GM12873 (cell line): ENCODE data around the gene ELFN2.

ENCODE experiments used
- CTCF ChIP-seq: IDR thresholded peaks from 2 replicates; pipeline ENCODE4 v1.5.1; 2012; ENCODE audit warnings: low read depth, mild to moderate bottlenecking, moderate library complexity, low read length, control low read depth; ENCODE audit not compliant: insufficient read depth; ENCODE audit errors: missing control alignments

The ELFN2 gene, protein sequence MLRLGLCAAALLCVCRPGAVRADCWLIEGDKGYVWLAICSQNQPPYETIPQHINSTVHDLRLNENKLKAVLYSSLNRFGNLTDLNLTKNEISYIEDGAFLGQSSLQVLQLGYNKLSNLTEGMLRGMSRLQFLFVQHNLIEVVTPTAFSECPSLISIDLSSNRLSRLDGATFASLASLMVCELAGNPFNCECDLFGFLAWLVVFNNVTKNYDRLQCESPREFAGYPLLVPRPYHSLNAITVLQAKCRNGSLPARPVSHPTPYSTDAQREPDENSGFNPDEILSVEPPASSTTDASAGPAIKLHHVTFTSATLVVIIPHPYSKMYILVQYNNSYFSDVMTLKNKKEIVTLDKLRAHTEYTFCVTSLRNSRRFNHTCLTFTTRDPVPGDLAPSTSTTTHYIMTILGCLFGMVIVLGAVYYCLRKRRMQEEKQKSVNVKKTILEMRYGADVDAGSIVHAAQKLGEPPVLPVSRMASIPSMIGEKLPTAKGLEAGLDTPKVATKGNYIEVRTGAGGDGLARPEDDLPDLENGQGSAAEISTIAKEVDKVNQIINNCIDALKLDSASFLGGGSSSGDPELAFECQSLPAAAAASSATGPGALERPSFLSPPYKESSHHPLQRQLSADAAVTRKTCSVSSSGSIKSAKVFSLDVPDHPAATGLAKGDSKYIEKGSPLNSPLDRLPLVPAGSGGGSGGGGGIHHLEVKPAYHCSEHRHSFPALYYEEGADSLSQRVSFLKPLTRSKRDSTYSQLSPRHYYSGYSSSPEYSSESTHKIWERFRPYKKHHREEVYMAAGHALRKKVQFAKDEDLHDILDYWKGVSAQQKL

GRCh38 chr22:37427135-37427710, at the start of gene ELFN2:
Gene ELFN2 (minus strand): TSS chr22:37427479. CDS start chr22:37375534, 51,945 bp downstream.
- no peak for TF ChIP-seq CTCF

DNA sequence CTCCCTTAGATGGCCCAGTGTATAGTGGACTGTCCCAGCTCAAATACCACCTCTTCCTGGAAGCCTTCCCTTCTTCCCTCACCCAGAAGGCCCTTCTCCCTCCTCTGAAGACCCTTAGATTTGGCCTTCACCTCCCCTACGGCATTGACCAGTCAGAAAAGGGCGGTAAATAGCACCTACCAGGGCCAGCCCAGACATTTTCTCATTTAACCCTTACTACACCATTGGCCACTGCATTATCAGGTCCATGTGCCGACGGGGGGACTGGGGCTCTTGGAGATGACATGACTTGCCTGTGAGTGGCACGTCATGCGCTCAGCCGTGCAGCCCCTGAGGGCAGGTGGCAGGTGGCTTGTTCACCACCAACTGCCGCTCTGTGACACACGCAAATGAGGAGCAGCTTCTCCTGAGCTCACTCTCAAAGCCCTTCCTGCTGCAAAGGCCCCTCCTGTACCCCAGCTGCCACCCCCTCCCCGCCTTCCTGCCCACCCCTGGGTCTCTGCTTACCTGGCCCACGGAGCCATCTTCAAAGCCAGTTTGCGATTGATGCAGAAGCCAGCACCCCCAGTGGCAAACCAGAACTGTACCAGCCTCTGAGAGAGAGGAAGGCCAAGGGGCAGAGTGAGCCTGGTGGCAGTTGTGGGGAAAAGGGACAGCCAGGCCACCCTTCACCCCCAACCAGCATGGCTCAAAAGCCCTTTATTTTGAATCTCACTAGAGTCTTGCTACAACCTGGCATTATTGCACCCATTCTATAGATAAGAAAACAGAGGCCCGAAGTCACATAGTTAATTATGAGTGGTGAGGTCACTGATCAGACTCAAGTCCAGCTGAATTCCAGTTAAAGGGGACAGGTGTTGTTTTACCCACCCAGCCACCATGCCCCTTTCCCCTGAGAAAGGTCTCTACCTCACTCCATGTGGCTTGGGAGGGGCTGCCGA, 49.4 kb upstream of the ELFN2 start:
- TF ChIP-seq CTCF: no peak

GRCh38 chr22:37474447-37475090, 47.3 kb upstream of the ELFN2 start:
- no peak for TF ChIP-seq CTCF

GRCh38 chr22:37473437-37473946, 46.2 kb upstream of the ELFN2 start:
- TF ChIP-seq CTCF: no peak

GRCh38 chr22:37472418-37473006, 45.2 kb upstream of the ELFN2 start:
- peak; percentile 65 for TF ChIP-seq CTCF

DNA sequence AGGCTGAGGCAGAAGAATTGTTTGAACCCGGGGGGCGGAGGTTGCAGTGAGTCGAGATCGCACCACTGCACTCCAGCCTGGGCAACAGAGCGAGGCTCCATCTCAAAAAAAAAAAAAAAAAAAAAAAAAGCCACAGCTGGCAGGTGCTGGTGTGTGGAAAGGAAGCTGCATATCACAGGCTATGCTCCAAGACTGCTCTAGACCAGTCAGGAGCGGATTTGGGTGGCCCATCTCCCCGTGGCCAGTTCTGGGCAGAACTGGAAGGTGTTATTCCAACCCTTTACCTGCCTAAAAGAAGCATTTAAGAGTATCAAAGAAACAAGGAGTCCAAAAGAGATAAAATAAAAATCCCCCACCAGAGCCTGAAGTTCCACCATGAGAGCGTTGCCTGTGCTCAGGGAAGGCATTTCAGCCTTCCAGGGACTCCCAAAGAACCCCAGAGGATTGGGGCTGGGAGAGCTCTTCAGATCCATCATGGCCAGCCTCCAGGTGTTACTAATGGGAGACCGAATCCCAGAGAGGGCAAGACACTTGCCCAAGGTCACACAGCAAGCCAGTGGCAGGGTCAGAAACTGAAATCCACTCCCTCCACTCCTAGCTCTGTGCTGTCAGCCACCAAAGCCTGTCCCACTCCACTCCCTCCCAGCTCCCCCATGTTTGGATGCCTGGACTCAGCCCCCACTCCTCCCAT, 44.6 kb upstream of the ELFN2 start:
- no peak for TF ChIP-seq CTCF
